Neural crest cell (in vitro differentiated cells): ENCODE results near the gene CIZ1. TPM values are rescaled to one million over a fixed set of nuclear protein-coding genes. Genes with fewer than 3 reads are reported as not detected.
A peak's percentile ranks its signal among the peaks of the same experiment; 100 is the strongest.
"Not testable (repeated sequence)": the region's sequence is repeated elsewhere in the genome, so short reads cannot be mapped to it uniquely, and the experiment has no call there.

Experiments used
- DNase-seq: peaks from one replicate; pipeline ENCODE4 v3.0.0; 2021; ENCODE audit warnings: low read depth, mixed read lengths, low spot score
- H3K27ac Mint-ChIP-seq: one replicate; pipeline ENCODE4 v1.8.0; 2021; ENCODE audit warnings: mild to moderate bottlenecking, mixed read lengths; ENCODE audit not compliant: unreplicated experiment
- H3K27me3 Mint-ChIP-seq: 2 replicates; pipeline ENCODE4 v1.8.0; 2021; ENCODE audit warnings: low read depth, mild to moderate bottlenecking, mixed read lengths
- H3K36me3 Mint-ChIP-seq: 2 replicates; pipeline ENCODE4 v1.8.0; 2021; ENCODE audit warnings: low read depth, mild to moderate bottlenecking, mixed read lengths
- H3K4me1 Mint-ChIP-seq: 2 replicates; pipeline ENCODE4 v1.8.0; 2021; ENCODE audit warnings: mixed read lengths
- H3K4me3 Mint-ChIP-seq: one replicate; pipeline ENCODE4 v1.8.0; 2021; ENCODE audit warnings: mild to moderate bottlenecking, mixed read lengths
- H3K9me3 Mint-ChIP-seq: 2 replicates; pipeline ENCODE4 v1.8.0; 2021; ENCODE audit warnings: mixed read lengths
- CTCF ChIP-seq: fragments of 200-600 bp; sonication (generic); conservative IDR thresholded peaks from 2 replicates; pipeline ENCODE4 v1.5.0; 2021; ENCODE audit warnings: antibody characterized with exemption, mild to moderate bottlenecking
- long read RNA-seq: library from polyadenylated mRNA; unstranded; transcript quantifications from one replicate; pipeline ENCODE4 v2.0.0, GENCODE V29; 2020
- total RNA-seq: library from RNA; stranded (reverse); gene quantifications from 2 replicates; pipeline ENCODE4 v1.2.1, GENCODE V29; 2021

CIZ1 gene
- total RNA-seq, result 201 and 226 TPM in 2 replicates
- long read RNA-seq, partial matches to known transcripts, result 1 of 3 reads
- long read RNA-seq, other reads (novel, unspliced or antisense), result 0 of 3 reads

- TF ChIP-seq CTCF, result peak; percentile 85
- Mint-ChIP-seq H3K27ac (peak within 1 kb of the TSS; percentile 99), H3K27me3 (no peaks in the 10 kb centered on the region), H3K36me3 (peaks cover 16% of the 10 kb centered on the region), H3K4me1 (peaks cover 22% of the 10 kb centered on the region), H3K4me3 (peak within 1 kb of the TSS; percentile 97), H3K9me3 (no peaks in the 10 kb centered on the region)
- peak; percentile 74 for DNase-seq
These were observed at the start of gene CIZ1 for GRCh38 chr9:128191406-128192046. TSS of gene CIZ1 (minus strand) at chr9:128191572. CDS start at chr9:128190857, 715 bp downstream.

GRCh38 chr9:128233817-128234406 lies 42.5 kb upstream of the CIZ1 start:
- Mint-ChIP-seq H3K4me3 (no peak overlapping the region), H3K9me3 (no peaks in the 10 kb centered on the region), H3K27me3 (no peaks in the 10 kb centered on the region), H3K4me1 (peaks cover 5% of the 10 kb centered on the region), H3K36me3 (peaks cover 5% of the 10 kb centered on the region), H3K27ac (no peak overlapping the region)
- DNase-seq, result no peak
- no peak for TF ChIP-seq CTCF

GRCh38 chr9:128232528-128233428 lies 41.4 kb upstream of the CIZ1 start:
- no peak overlapping the region for H3K27ac Mint-ChIP-seq
- no peak for DNase-seq
- no peak for TF ChIP-seq CTCF
- no peaks in the 10 kb centered on the region for H3K27me3 Mint-ChIP-seq
- H3K9me3 Mint-ChIP-seq, result no peaks in the 10 kb centered on the region
- H3K4me1 Mint-ChIP-seq, result peaks cover 4% of the 10 kb centered on the region
- peaks cover 4% of the 10 kb centered on the region for H3K36me3 Mint-ChIP-seq
- no peak overlapping the region for H3K4me3 Mint-ChIP-seq

- H3K27ac Mint-ChIP-seq, result no peak overlapping the region
- peaks cover 4% of the 10 kb centered on the region for H3K36me3 Mint-ChIP-seq
- H3K27me3 Mint-ChIP-seq, result no peaks in the 10 kb centered on the region
- no peak for TF ChIP-seq CTCF
- no peak for DNase-seq
- no peak overlapping the region for H3K4me3 Mint-ChIP-seq
- peaks cover 4% of the 10 kb centered on the region for H3K4me1 Mint-ChIP-seq
- H3K9me3 Mint-ChIP-seq, result no peaks in the 10 kb centered on the region
These were observed 40.5 kb upstream of the CIZ1 start for GRCh38 chr9:128231638-128232527.

- H3K27me3 Mint-ChIP-seq, H3K4me3 Mint-ChIP-seq, H3K9me3 Mint-ChIP-seq, H3K4me1 Mint-ChIP-seq, H3K36me3 Mint-ChIP-seq, H3K27ac Mint-ChIP-seq, DNase-seq: not testable (repeated sequence)
These were observed 39.5 kb upstream of the CIZ1 start for GRCh38 chr9:128230897-128231296.
